ENCODE measurements around the gene SMIM36. TPM values are rescaled to one million over a fixed set of nuclear protein-coding genes. Genes with fewer than 3 reads are reported as not detected.

The SMIM36 gene
- total and polyA plus RNA-seq, 2 of the 8 experiments (the other 6 are each of a cell fraction or from before 2014, with no cell fraction given) = not detected

GRCh38 chr17:55545806-55546205 is 34.6 kb upstream of the SMIM36 start (continued):
- TF ChIP-seq RNF2 (IDR thresholded peaks at IDR 0.05; ENCODE audit: borderline replicate concordance, low read depth, low read length, missing control alignments, poor library complexity, severe bottlenecking) (no peak), RBBP5 (IDR thresholded peaks at IDR 0.05; ENCODE audit: borderline replicate concordance, low read depth, low read length) (no peak), TEAD4 (IDR thresholded peaks at IDR 0.05; ENCODE audit: low read depth, low read length) (no peak)

All from H1 (cell line).